Measurements from ENCODE around the gene RALGPS1. TPM values are rescaled to one million over a fixed set of nuclear protein-coding genes. Genes with fewer than 3 reads are reported as not detected.

RALGPS1 gene
- total RNA-seq, 1 donor from 2014 or later: 2.7 TPM

- intact Hi-C loops (cut with micrococcal nuclease): no loop called here
Measured at GRCh38 chr9:127269449-127269848, 354.9 kb downstream of the RALGPS1 start.

Other genes with a start within 250 kb of the RALGPS1 start
- 15.9 and 19.2 TPM in 2 replicates for gene ZBTB43, start 109.7 kb upstream of the RALGPS1 start, total RNA-seq
- gene ZBTB34, start 54.1 kb upstream of the RALGPS1 start, total RNA-seq: 8.2 TPM in 2 replicates
- gene ANGPTL2, start 207.9 kb downstream of the RALGPS1 start, total RNA-seq: not detected in 2 replicates